Ishikawa (cell line): ENCODE results near the gene EHHADH.
A peak's percentile ranks its signal among the peaks of the same experiment; 100 is the strongest.

Experiments
- EP300 ChIP-seq: IDR thresholded peaks from 2 replicates; pipeline ENCODE4 v1.6.1; 2012; ENCODE audit warnings: borderline replicate concordance
- RAD21 ChIP-seq: IDR thresholded peaks from 2 replicates; pipeline ENCODE4 v1.6.1; 2012; ENCODE audit warnings: low read depth
- TAF1 ChIP-seq: IDR thresholded peaks from 2 replicates; pipeline ENCODE4 v1.6.1; 2012; ENCODE audit warnings: low read depth, mild to moderate bottlenecking
- TCF12 ChIP-seq: IDR thresholded peaks from 2 replicates; pipeline ENCODE4 v1.6.1; 2012; ENCODE audit warnings: low read depth
- TF ChIP-seq, protein P1 (sequence below): IDR thresholded peaks from 2 replicates; pipeline ENCODE4 v1.6.1; 2012

DNA sequence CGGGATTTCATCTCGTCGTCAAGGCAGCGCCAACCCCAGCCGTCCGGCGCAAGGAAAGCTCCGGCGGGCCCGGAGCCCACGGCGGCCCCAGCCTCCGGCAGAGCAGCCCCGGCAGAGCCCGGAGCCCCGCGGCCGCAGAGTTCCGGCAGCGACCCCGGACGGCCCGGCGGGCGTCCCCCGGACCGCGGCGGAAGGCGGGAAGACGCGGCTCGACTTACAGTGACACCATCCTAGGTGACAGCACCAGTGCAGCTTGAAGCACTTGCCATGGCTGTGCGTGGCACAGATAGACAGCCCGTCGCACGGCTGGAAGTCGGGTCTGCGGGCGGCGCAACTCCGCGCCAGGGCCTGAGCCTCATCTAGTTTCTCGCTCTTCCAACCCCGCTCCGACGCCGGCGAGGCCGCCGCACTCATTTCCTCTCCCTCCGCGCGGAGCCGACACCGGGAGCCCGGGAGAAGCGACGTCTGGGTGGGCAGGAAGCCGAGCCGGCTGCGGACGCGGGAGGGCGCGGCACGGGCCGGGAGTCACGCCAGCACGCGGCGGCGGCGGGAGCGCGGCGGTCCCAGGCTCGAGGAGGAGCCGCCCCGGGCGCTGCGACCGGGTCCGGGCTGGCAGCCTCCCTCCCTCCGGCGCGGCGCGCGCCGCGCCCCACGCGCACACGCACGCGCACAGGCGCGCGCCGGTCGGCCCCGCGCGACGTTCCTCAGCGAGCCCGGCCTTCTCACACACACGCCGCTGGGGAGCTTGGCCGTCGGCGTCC, 101.3 kb downstream of the EHHADH start, which contains the start of gene C3orf70:
- TF ChIP-seq, protein P1, sequence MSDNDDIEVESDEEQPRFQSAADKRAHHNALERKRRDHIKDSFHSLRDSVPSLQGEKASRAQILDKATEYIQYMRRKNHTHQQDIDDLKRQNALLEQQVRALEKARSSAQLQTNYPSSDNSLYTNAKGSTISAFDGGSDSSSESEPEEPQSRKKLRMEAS = peak; percentile 82
- TF ChIP-seq TAF1 (no peak), EP300 (no peak), RAD21 (no peak), TCF12 (no peak)
